Suprapubic skin (tissue), 4 donors: ENCODE measurements around the gene DDIT4.

Experiments
- EP300 ChIP-seq: sonication (generic); formaldehyde crosslinking; IDR thresholded peaks from one replicate; pipeline ENCODE4 v1.6.1; 2017; ENCODE audit warnings: antibody characterized with exemption
- POLR2A ChIP-seq, 2 donors: fragments of 450-650 bp; IDR thresholded peaks; one replicate each; pipeline ENCODE4 v1.6.1; 2017; ENCODE audit warnings: antibody characterized with exemption in 2 of 2, mild to moderate bottlenecking in 2 of 2, moderate library complexity in 2 of 2
- POLR2AphosphoS5 ChIP-seq, 3 donors: sonication (generic); formaldehyde crosslinking; IDR thresholded peaks; one replicate each; pipeline ENCODE4 v1.6.1; 2017; ENCODE audit warnings: antibody characterized with exemption in 3 of 3
- TF ChIP-seq, protein P1 (sequence below), 2 donors: fragments of 200-600 bp in 1 of 2; fragments of 450-650 bp in 1 of 2; sonication (generic) in 1 of 2; IDR thresholded peaks; one replicate each; pipeline ENCODE4 v1.5.1; 2016 to 2019; ENCODE audit warnings: antibody characterized with exemption in 2 of 2, mild to moderate bottlenecking in 1 of 2, moderate library complexity in 1 of 2

DNA sequence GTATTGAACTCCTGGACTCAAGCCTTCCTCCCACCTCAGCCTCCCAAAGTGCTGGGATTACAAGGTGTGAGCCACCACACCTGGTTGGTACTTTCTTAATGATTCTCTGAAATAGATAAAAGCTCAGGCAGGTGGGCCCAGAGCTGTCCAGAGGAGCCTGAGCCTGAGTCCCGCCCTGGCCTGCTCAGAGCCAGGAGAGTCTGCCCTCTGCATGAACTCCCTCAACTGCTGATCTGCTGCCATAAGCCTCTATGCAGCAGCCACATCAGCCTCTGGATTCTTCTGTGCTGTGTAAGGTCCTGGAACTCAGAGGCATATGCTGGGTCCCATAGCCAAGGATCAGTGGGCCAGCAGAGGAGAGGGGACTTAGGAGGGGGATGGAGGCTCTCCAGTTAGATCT lies 23.1 kb upstream of the DDIT4 start:
- TF ChIP-seq, protein P1, sequence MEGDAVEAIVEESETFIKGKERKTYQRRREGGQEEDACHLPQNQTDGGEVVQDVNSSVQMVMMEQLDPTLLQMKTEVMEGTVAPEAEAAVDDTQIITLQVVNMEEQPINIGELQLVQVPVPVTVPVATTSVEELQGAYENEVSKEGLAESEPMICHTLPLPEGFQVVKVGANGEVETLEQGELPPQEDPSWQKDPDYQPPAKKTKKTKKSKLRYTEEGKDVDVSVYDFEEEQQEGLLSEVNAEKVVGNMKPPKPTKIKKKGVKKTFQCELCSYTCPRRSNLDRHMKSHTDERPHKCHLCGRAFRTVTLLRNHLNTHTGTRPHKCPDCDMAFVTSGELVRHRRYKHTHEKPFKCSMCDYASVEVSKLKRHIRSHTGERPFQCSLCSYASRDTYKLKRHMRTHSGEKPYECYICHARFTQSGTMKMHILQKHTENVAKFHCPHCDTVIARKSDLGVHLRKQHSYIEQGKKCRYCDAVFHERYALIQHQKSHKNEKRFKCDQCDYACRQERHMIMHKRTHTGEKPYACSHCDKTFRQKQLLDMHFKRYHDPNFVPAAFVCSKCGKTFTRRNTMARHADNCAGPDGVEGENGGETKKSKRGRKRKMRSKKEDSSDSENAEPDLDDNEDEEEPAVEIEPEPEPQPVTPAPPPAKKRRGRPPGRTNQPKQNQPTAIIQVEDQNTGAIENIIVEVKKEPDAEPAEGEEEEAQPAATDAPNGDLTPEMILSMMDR (IDR thresholded peaks at IDR 0.05), result no peak
- TF ChIP-seq EP300 (no peak), POLR2A (IDR thresholded peaks at IDR 0.05) (no peak), POLR2AphosphoS5 (IDR thresholded peaks at IDR 0.05) (no peak)
